Gastroesophageal sphincter (tissue), 3 donors: Measurements from ENCODE around the gene SUPT5H.

ENCODE experiments used
- CTCF ChIP-seq, 4 experiments: fragments of 200-600 bp in 2 of 4; fragments of 450-650 bp in 2 of 4; sonication (generic) in 1 of 4; IDR thresholded peaks; one replicate each; pipeline ENCODE4 v1.5.1; 2017 to 2019; ENCODE audit warnings: antibody characterized with exemption in 4 of 4, mild to moderate bottlenecking in 2 of 4, moderate library complexity in 2 of 4
- POLR2A ChIP-seq, 2 donors: fragments of 450-650 bp; IDR thresholded peaks; one replicate each; pipeline ENCODE4 v1.6.1; 2017; ENCODE audit warnings: antibody characterized with exemption in 2 of 2, mild to moderate bottlenecking in 2 of 2, moderate library complexity in 1 of 2

DNA sequence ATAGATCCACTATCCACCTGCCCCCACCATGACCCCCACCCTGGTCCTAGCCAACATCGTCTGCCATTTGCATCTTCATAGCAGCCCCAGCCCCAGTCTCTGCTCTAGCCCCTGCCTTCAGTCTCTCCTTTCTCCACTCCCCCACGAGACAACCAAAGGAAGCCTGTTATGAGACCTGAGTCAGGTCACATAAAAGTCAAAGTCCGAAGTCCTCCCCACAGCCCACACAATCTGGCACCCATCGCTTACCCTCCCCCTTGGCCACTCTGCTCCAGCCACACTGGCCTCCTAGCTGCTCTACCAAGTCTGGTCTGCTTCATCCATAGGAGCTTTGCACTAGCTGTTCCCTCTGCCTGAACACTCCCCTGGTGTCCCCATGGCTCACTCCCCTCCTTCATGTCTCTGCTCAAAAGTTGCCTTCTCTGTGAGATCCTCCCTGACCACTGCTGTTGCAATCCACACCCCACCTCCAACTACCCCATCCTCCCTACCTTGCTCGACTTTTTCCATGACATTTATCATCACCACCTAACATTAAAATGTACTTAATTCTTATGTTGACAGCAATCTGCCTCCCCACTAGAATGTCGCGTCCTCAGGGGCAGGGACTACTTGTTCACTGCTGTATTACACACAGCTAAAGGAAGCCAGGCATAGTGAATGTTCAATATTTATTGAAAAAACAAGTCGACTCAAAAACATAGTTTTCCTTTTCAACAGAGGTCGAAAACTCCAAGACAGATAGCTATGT lies 34.1 kb upstream of the SUPT5H start:
- TF ChIP-seq CTCF (IDR thresholded peaks at IDR 0.05) (peak in 1 of 4 experiments; percentile 12), POLR2A (IDR thresholded peaks at IDR 0.05) (peak; percentile 80 to 85)
